GM21737 (cell line): ENCODE data around the gene APOC3.

Source experiments
- ATAC-seq: cut with Tn5 transposase; IDR thresholded peaks from one replicate; pipeline ENCODE4 v1.9.1; 2021; ENCODE audit warnings: mild to moderate bottlenecking, moderate library complexity; ENCODE audit not compliant: unreplicated experiment

Gene APOC3

GRCh38 chr11:116829525-116830183, at the start of gene APOC3:
Gene APOC3, plus strand, starts transcription at chr11:116829907. Its CDS starts 676 bp downstream, at chr11:116830583.
- no peak for ATAC-seq

- no peak for ATAC-seq
Measured at GRCh38 chr11:116782728-116783127, 47.0 kb upstream of the APOC3 start.

GRCh38 chr11:116786326-116786725, 43.4 kb upstream of the APOC3 start:
- ATAC-seq, result no peak

GRCh38 chr11:116786966-116787365, 42.7 kb upstream of the APOC3 start:
- no peak for ATAC-seq

GRCh38 chr11:116787436-116787785, 42.3 kb upstream of the APOC3 start:
- ATAC-seq, result no peak

- ATAC-seq, result peak; percentile 84
Measured at GRCh38 chr11:116787786-116788486, 41.8 kb upstream of the APOC3 start, which contains the start of gene ZPR1. Gene ZPR1, minus strand, starts transcription at chr11:116788023. Its CDS starts 33 bp downstream, at chr11:116787990.

- ATAC-seq, result no peak
Measured at GRCh38 chr11:116788534-116788933, 41.2 kb upstream of the APOC3 start.

GRCh38 chr11:116788975-116789374, 40.7 kb upstream of the APOC3 start:
- ATAC-seq, result no peak

GRCh38 chr11:116790167-116791001, 39.3 kb upstream of the APOC3 start:
- ATAC-seq, result no peak

- ATAC-seq, result no peak
Measured at GRCh38 chr11:116791002-116791812, 38.5 kb upstream of the APOC3 start.

GRCh38 chr11:116791813-116792143, 37.9 kb upstream of the APOC3 start, which contains the start of gene APOA5:
Gene APOA5, minus strand, starts transcription at chr11:116791879. Its CDS starts 19 bp downstream, at chr11:116791860.
- ATAC-seq, result no peak

- ATAC-seq, result no peak
Measured at GRCh38 chr11:116792144-116792868, 37.4 kb upstream of the APOC3 start.

- ATAC-seq, result no peak
Measured at GRCh38 chr11:116792869-116793771, 36.6 kb upstream of the APOC3 start.

GRCh38 chr11:116793772-116794097, 36.0 kb upstream of the APOC3 start:
- no peak for ATAC-seq

- no peak for ATAC-seq
Measured at GRCh38 chr11:116794851-116795250, 34.9 kb upstream of the APOC3 start.

- no peak for ATAC-seq
Measured at GRCh38 chr11:116796548-116796947, 33.2 kb upstream of the APOC3 start.

- ATAC-seq, result no peak
Measured at GRCh38 chr11:116797816-116798215, 31.9 kb upstream of the APOC3 start.

- no peak for ATAC-seq
Measured at GRCh38 chr11:116798368-116798767, 31.3 kb upstream of the APOC3 start.

- ATAC-seq, result no peak
Measured at GRCh38 chr11:116800610-116801009, 29.1 kb upstream of the APOC3 start.
